ENCODE measurements around the gene PSMB5.
A peak's percentile ranks its signal among the peaks of the same experiment; 100 is the strongest.

Gene PSMB5

GRCh38 chr14:23042162-23042965 is 7.7 kb upstream of the PSMB5 start, which contains the start of gene PSMB11:
Gene PSMB11, plus strand, starts transcription at chr14:23042212. Its CDS starts 14 bp downstream, at chr14:23042226.
- no peak for DNase-seq (ENCODE audit: low read depth)
- no peak for TF ChIP-seq CTCF (conservative IDR thresholded peaks at IDR 0.05; ENCODE audit: low read depth, low read length)
- no peak within 1 kb of the TSS for H3K4me3 ChIP-seq (ENCODE audit: low read length)

- no peak overlapping the region for H3K4me3 ChIP-seq (ENCODE audit: low read length)
- TF ChIP-seq CTCF (conservative IDR thresholded peaks at IDR 0.05; ENCODE audit: low read depth, low read length), result no peak
- DNase-seq (ENCODE audit: low read depth), result no peak
Observed at GRCh38 chr14:23041729-23042128, 7.0 kb upstream of the PSMB5 start.

DNA sequence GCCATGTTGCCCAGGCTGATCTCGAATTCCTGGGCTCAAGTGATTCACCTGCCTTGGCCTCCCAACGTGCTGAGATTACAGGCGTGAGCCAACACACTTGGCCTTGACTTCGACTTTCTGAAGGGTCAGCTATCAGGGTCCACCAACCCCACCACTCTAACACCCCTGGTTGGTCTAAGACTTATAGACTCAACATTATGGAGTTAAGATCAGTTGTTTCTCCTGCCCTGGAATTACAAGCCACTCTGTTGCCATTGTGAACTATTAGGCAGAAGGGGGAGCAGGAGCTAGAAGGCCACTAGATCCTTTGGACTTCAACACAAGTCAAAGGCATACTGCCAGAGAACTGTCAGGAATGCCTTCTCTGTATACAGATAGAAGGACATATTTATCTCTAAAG is 5.4 kb upstream of the PSMB5 start:
- no peak for TF ChIP-seq CTCF (conservative IDR thresholded peaks at IDR 0.05; ENCODE audit: low read depth, low read length)
- no peak overlapping the region for H3K4me3 ChIP-seq (ENCODE audit: low read length)
- no peak for DNase-seq (ENCODE audit: low read depth)

GRCh38 chr14:23035303-23036144 is 824 bp upstream of the PSMB5 start:
- DNase-seq (ENCODE audit: low read depth), result no peak
- H3K4me3 ChIP-seq (ENCODE audit: low read length), result peak overlapping the region; percentile 98
- no peak for TF ChIP-seq CTCF (conservative IDR thresholded peaks at IDR 0.05; ENCODE audit: low read depth, low read length)

DNA sequence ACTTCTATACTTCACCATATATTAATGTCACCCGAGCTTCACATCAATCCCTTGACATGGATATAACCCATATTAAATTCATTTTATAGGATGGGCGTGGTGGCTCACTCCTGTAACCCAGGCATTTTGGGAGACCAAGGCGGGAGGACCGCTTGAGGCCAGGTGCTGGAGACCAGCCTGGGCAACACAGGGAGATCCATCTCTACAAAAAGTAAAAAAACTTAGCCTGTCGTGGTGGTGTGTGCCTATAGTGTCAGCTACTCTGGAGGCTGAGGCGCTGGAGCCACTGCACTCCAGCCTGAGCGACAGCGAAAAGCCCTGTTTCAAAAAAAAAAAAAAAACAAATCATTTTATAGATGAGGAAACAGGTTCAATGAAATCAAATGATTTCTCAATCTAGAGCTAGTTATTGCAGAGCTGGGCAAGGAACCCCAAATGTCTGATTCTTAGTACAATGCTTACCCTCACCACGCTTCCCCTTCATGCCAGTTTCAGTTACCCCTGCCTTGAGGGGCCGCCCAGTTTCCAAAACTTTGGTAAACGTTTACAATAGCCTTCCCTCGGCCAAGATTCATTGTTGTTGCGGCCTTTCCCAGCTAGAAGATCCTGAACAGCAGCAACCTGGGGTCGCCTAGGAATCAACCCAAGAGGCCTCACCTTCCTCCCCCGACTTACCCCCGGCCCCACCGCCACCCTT is 751 bp downstream of the PSMB5 start:
- peak overlapping the region; percentile 98 for H3K4me3 ChIP-seq (ENCODE audit: low read length)
- DNase-seq (ENCODE audit: low read depth), result no peak
- no peak for TF ChIP-seq CTCF (conservative IDR thresholded peaks at IDR 0.05; ENCODE audit: low read depth, low read length)

DNA sequence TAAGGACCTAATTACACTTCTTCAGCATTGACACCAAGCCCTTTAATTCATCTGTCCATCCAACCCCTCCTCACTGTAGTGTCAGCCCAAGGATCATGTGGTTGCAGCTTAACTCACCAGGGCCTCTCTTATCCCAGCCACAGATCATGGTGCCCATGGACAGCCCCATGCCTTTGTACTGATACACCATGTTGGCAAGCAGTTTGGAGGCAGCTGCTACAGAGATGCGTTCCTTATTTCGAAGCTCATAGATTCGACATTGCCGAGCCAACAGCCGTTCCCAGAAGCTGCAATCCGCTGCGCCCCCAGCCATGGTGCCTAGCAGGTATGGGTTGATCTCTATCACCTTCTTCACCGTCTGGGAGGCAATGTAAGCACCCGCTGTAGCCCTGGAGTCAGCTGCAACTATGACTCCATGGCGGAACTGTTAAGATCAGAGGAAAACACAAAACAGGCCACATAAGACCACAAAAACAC is 1.4 kb downstream of the PSMB5 start:
- TF ChIP-seq CTCF (conservative IDR thresholded peaks at IDR 0.05; ENCODE audit: low read depth, low read length), result no peak
- DNase-seq (ENCODE audit: low read depth), result no peak
- peak overlapping the region; percentile 98 for H3K4me3 ChIP-seq (ENCODE audit: low read length)
